HG03175 (cell line): ENCODE data around the gene PTER.

Experiments used
- ATAC-seq: cut with Tn5 transposase; IDR thresholded peaks from one replicate; pipeline ENCODE4 v1.9.1; 2021; ENCODE audit warnings: mild to moderate bottlenecking, moderate library complexity; ENCODE audit not compliant: unreplicated experiment

The PTER gene

DNA sequence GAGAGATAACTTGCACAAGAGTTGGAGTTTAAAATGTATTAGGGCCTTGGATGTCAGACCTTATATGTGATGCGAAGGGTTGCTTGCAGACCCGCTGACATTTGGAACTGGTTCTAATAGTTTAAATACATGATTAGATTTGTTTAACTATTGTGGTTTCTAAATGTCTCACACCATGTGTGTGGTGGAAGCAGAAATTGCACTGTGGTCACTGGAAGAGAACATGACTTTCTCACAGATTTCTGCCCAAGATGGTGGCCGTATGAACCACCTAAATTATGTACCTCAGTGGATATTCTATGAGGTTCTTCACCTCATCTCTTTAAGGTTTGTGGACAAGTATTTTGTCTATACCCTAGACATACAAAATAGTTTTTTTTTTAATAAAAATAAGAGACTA lies 93.0 kb downstream of the PTER start:
- no peak for ATAC-seq

GRCh38 chr10:16536155-16536554 lies 99.3 kb downstream of the PTER start:
- ATAC-seq: no peak

DNA sequence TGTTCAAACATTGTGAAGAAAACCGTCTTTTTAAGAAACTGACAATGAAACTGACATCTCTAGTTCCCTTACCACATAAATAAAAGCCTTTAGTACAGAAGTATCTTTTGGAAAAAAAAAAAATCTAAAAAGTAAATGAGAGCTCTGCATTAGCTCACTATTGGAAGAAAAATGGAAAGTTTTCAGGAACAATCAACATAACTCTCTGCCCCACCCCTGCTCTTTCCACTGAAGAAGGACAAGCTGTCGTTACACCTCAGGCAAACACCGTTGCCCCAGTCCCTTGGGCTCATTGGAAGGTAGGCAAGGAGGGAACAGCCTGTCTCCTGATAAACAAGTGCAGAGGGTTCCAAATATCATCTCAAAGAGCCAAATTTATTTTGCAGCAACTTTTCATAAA lies 107.3 kb downstream of the PTER start:
- no peak for ATAC-seq

- no peak for ATAC-seq
These were observed 107.8 kb downstream of the PTER start for GRCh38 chr10:16544591-16544990.

GRCh38 chr10:16545116-16545736 lies 108.4 kb downstream of the PTER start:
- ATAC-seq: no peak

DNA sequence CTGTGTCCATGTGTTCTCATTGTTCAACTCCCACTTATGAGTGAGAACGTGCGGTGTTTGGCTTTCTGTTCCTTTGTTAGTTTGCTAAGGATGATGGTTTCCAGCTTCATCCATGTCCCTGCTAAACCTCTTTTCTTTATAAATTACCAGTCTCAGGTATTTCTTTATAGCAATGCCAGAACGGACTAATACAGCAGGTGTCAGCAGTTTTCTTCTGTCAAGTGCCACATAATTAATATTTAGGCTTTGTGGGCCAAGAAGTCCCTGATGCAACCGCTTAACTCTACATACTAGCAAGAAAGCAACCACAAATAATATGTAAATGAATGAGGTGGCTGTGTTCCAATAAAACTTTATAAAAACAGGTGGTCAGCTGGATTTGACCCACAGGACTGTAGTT lies 111.2 kb downstream of the PTER start:
- ATAC-seq: no peak

DNA sequence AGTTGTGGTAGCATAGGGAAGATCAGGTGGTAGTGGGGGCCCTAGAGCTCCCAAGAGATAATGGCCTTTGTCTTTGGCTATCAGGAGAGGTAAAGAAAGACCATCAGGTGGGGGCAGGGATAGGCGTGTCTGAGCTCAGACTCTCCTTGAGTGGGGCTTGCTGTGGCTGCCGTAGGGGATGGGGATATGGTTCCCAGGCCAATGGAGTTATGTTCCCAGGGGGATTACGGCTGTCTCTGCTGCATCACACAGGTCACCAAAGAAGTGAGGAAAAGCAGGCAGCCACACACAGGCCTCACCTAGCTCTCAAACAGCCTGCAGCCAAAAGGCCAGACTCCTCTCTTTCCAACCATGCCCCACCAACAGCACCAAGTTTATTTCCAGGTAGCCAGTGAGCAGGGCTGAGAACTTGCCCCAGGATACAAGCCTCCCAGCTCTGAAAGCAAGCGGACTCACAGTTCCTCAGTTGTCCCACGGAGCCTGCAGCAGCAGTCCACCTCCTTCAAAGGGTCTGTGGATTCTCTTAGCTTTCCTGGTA lies 122.5 kb downstream of the PTER start:
- no peak for ATAC-seq

GRCh38 chr10:16562891-16563290 lies 126.1 kb downstream of the PTER start:
- no peak for ATAC-seq
